Measurements from ENCODE around the gene PHF12.
A peak's percentile ranks its signal among the peaks of the same experiment; 100 is the strongest.
"Not testable (repeated sequence)": the region's sequence is repeated elsewhere in the genome, so short reads cannot be mapped to it uniquely, and the experiment has no call there.

The PHF12 gene

DNA sequence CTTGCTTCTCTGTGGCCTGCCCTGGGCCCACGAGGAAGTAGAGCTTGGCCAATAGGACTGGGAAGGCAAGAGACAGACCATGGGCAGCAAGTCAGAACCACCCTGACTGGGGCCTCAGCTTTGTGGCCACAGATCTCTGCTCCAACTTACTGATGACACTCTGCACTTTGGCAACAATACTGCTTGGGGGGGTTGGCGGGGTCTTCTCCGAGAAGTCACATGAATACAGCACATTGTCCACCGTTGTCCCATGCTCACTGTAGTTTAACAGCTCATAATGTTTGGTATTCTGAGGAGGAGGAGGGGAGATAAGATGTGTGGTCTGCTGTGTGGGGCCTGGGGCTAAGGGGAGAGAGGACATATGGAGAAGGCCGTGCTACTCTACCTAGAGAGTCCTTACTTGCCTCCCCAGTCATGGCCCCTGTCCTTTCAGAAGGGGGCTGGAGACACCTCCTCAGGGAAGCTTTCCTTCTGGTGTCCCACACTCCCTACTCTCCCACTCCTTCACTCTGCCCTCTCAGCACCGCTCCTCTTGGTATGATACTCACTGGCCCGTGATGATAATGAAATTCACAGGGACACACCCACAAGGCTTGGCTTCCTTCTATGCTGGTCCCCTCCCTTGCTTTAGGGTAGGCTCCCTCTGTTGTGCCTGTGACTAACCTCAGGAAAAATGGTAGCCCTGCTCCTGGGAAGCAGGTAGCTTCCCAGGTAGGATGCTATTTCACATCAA is 44.4 kb downstream of the PHF12 start:
- DNase-seq: peak in 2 of 58 donors; percentile 18 to 70

DNA sequence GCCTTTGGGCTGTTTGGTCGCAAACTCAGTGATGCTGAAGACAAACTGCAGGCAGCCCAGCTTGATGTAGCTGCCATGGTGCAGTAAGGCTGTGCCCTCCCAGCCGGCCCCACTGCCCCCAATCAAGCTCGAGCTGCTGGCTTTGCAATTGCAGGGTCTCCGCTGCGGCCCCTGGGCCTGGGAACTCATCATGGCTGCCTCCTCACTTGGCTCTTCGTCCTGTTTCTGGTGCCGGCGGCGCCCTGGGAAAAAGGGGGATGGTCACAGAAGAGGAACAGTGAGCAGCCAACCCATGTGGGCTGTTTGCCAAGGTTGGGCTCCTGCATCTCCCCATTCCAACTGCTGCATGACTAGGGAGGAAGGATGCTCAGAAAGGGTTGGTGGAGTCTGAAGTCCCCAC is 45.0 kb downstream of the PHF12 start:
- DNase-seq: peak in 5 of 58 donors; percentile 1 to 70 (median 19)

DNA sequence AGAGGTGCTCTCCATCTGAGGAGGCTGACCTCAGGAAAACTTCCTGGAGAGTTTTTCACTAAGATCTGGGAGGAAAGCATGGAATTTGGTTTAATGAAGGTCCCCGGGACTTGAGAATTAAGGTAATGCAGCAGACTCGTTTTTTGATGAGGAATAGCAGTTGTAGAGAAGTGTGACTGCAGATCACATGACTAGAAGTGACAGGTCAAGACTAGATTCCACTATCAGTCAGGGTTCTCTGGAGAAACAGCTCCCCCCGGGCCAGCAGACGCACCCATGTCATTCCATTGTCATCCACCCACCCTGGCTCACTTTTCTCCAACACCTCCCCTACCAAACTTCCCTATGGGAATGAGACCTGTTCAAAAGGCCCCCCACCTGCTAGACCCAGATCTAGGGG is 46.5 kb downstream of the PHF12 start:
- no peak for DNase-seq

DNA sequence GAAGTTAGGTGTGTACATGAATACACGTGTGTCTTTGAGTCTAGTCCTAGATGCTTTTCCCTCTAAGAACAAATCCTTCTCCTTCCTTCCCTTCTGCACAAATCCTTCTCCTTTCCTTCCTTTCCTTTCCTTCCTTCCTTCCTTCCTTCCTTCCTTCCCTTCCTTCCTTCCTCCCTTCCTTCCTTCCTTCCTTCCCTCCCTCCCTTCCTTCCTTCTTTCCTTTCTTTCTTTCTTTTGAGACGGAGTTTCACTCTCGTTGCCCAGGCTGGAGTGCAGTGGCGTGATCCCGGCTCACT is 47.8 kb downstream of the PHF12 start:
- DNase-seq: not testable (repeated sequence)

DNA sequence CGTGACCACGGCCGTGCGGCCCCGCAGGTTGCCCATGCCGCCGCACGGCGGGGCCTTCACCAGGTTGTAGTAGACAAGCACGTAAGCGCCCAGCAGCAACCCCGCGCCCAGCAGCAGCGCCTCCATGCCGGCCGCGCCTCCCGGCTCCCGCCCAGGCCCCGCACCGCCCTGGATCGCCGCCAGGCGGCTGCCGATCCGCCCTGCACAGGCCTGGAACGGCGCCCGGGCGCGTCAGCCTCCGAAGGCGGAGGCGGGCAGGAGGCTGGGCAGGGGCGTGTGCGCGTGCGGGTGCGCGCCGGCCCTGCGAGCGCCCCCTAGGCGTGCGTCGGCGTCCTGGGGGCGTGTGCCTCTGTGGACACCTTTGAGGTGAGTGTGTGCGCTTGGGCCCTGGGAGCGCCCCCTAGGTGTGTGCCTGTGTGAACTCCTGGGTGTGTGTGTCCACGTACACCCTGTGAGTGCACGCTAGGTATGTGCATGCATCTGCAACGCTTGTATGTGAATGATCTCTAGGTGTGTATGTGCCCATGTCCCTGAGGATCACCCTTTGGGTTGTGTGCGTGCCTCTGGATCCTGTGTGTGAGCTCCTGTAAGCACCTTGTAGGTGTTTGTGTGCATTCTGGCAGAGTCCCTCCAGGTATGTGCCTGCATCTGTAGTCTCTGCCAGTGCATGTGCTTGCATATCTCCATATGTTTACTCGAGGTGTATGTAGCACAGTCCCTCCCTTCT is 48.3 kb downstream of the PHF12 start, which contains the start of gene DHRS13:
DHRS13 (minus strand) TSS at position 261 of the 727 bp plus-strand sequence; CDS start at position 126, 135 bp downstream.
- peak in 55 of 58 donors; percentile 13 to 91 (median 72) for DNase-seq

DNA sequence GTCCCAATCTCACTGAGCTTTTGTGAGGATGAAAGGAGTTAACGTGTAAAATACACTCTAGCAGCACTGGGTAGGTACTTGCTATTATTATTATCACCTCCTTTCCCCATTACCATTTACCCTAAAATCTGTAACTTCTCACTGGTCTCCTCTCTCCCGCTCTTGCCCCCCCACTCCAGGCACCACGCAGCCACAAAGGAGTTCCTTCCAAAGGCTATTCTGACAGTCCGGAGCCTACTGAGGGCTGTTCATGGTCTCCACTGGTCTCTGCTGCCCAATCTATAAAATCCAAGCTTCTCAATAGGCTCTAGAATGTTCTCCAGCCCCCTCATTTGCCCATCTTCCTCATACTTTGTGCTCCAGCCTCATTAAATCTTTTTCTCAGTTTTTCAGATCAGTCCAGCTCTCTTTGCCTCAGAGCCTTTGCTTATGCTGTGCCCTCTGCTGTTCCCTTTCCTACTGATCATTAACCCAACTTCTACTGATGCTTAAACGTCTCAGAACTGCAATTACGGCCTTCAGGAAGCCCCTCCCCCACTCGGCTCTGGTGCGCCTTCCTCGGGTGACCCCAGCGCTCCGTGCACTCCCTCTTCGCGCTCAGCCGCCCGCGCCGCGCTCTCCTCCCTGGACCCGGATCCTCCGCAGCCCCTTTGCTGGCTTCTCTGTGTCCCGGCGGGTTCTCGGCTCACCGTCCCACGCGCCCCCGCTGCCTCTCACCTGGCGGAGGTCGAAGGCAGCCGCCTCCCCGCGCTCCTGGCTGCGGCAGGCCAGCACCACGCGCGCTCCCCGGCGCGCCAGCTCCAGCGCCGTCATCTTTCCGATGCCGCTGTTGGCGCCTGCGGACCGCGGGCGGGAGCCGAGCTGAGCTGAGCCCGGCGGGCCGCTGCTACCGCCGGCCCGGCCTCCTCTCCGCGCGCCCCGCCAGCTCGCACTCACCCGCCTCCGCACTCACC is 49.2 kb downstream of the PHF12 start:
- peak in 12 of 58 donors; percentile 41 to 62 (median 53) for DNase-seq

DNA sequence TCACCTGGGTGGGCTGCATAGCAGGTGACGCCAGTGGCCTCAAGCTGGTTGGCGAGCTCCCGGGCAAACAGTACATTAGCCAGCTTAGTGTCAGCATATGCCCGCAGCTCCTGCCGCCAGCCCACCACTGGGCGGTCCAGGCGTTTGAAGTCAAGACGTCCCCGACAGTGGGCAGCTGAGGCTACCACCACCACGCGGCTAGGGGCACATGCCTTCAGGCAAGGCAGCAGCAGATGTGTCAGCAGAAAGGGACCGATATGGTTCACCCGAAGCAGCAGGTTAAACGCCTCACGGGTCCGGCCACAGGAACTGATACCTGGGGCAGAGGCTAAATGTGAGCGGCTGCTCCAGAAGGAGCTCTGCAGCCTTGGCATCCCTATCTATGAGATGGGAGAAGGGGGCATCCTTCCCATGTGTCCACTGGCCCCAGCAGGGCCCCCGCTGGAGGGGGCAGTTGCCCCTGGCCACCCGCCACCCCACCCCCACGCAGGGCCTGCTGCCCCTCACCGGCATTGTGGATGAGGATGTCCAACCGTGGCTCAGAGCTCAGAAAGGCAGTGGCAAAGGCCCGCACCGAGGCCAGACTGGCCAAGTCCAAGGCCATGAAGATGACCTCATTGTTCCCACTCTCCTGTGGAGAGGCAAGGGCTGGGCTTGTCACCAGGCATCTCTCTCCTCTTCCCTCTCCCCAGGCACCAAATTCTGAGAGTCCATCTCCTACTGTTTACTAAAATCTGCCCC is 50.2 kb downstream of the PHF12 start:
- no peak for DNase-seq

DNA sequence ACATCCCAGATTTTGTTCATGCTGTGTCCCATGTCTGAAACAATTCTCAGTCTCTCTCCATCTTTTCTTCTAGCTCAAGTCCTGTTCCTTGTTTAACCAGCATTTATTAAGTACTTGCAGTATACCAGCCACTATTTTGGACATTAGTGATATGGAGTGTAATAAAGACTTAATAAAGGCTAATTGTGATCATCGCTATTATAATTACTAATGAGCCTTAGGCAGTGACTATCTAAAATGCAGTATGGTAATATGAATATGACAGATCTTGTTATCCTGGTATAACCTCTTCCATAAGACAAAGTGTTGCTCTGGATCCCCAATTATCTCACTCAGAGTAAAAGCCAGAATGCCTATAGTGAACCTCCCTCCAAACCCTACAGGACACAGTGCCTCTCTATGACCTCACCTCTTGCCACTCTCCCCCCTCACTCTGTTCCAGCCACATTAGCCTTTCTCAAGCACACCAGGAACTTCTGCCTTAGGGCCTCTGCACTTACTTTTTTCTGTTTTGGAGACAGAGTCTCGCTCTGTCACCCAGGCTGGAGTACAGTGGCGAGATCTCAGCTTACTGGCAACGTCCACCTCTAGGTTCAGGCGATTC is 52.0 kb downstream of the PHF12 start:
- no peak for DNase-seq

DNA sequence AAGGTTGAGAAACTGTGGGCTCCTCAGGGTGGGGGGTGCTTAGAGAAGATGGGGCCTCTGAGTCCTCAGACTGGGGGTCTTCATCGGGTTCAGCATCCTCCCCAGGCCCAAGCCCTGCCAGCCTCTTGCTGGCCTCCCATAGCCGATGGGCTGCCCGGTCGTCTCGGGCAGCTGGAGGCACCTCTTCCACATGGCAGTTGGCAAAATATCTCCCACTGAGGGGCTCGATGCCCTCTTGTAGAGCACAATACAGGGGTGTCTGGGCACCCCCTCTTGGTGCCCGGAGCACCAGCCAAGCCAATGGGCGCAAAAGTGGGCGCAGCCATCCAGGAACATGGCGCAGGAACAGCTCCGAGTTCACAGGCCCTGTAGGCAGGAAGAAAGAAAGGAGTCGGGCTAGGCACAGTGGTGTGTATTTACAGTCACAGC is 52.8 kb downstream of the PHF12 start:
- DNase-seq: no peak

DNA sequence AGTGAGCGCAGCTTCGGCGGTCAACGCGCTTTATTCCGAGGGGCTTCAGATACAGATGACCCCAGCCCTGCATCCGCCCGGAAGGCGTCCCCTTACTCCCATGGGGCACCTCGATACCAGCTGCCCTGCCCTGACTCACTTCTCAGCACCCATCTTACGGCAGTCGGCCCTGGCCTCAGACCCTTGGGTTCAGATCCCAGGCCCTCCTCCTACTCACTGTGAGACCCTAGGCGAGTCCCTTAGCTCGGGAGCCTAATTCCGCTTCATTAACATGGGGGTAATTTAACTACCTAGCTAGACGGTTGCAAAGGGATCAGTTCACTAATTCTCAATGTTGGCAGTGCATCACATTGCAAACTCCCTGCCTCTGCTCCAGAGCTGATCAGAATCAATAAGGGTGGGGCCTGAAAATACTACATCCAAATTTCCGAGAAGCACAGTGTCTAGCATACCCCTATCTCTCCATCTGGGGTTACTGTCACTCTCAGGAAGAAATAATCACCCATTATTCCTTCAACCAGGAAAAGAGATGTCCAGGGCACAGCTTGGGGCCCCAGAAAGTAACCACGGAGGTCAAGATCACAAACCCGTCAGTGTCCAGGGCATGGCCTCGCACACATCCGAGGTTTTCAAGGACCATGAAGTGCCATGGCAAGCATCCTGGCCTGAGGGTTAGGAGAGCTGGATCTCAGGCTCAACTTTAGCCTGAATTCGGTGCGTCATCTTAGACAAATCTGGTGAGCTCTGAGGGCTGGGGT is 53.4 kb downstream of the PHF12 start:
- DNase-seq: peak in 2 of 58 donors; percentile 20 to 64

DNA sequence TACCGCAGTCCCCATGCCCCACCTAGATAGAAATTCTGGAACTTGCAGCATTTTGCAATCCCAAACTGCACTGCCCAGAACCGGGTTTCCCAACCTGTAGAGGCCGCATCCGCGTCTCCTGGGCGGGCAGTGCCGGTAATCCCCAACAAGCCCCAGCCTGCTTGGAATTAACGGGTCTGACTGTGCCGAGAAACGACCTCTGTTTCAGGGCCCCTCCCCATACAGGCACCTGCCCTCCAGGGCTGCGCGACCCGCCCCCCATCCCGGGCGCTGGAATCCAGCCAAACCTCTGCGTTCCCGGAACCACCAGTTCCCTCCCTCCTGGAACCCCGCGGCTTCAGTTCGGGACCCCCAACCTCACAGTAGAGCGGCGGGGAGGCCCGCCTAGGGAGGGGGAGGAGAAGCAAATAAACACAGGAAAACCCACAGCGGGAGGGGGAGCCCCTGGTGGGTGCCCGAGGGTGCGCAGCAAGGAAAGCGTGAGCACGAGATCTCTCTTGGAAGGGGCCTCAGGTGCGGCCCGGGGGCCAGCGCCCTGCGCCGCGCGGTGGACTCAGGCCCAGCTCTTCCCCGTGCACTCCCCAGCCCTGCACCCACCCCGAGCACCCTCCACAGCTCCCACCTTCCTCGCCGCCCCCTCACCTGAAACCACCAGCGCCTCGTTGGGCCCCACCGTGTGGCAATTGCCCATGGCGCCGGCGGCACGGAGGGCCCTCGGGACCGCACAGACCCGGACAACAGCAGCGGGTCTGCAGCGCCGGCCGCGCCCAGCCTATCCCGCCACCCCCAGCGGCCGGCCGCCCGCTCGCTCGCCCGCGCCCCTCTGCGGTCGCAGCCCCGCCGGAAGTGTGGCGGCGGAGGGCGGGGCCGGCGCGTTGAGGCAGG is 54.2 kb downstream of the PHF12 start, which contains the start of gene FLOT2:
FLOT2 (minus strand) TSS at position 850 of the 885 bp plus-strand sequence; CDS start at position 691, 159 bp downstream.
- peak in 44 of 58 donors; percentile 7 to 78 (median 47) for DNase-seq

DNA sequence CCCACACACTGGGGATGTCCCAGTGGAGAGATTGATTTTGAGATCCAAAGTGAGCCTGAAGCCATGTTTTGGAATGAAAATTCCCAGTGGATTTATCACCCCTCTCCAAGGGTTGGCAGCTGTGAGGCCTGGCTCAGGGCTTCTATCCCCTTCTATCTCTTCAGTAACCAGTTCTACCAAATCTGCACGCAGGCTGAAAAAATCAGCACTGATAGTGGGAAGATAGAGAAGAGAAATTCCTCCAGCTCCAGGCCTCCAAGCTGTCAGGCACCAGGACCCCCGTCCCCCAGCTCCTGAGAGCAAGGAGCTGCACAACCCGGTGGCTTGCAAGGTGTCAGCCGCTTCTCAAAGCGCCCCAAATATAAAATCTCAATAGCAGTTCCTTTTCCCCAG is 54.8 kb downstream of the PHF12 start:
- no peak for DNase-seq

DNA sequence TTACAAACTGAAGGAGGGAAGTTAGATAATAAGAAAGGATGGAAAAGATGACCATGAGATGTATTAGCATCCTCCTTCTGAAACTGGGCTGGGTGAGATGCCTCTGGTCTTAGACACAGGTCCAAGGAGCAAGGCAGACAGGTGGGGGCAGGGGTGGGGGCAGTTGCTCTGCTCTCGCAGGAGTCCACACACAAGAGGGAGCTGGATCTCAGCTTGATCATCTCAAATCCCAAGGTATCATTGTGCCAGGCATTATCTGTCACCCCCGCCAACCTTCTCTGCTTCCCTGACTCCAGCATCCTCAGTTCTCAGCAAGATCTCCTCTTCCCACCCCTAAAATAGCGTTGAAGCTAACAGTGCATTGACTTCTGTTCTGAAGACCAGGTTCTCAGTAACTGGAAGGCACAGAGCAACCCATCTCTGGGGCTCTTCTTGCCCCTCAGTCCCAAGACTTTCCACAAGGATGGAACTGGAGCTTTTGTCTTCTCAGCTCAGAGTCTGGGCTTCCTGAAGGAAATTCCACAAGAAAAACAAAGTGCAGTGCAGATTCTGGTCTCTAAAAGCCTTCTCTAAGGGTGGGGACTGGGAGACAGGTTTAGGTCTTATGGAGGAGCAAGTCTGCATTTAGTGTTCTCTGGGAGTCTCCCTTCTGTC is 55.4 kb downstream of the PHF12 start:
- no peak for DNase-seq

DNA sequence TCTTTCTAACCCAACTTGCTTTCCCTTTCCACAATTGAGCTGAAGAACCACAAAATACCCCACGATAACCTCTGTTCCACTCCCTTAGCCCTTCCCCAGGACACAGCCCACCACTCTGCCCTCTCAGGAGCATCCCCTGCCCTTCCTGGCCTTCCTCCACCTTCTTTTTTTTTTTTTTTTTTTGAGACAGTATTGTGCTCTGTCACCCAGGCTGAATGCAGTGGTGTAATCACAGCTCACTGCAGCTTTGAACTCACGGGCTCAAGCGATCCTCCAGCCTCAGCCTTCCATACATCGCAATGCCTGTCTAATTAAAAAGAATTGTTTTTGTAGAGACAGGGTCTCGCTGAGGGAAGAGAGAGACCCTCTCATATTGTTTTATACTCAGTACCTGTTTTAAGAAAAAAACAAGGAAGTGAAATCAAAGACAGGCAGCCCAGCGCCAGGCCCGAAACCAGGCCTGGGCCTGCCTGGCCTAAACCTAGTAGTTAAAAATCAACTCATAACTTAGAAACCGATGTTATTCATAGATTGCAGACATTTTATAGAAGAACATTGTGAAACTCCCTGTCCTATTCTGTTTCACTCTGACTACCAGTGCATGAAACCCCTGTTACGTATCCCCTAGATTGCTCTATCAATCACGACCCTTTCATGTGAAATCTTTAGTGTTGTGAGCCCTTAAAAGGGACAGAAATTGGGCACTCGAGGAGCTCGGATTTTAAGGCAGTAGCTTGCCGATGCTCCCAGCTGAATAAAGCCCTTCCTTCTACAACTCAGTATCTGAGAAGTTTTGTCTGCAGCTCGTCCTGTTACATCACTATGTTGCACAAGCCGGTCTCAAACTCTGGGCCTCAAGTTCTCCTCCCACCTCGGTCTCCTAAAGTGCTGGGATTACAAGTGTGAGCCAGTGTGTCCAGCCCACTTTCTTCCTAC is 57.8 kb downstream of the PHF12 start:
- DNase-seq: not testable (repeated sequence)

DNA sequence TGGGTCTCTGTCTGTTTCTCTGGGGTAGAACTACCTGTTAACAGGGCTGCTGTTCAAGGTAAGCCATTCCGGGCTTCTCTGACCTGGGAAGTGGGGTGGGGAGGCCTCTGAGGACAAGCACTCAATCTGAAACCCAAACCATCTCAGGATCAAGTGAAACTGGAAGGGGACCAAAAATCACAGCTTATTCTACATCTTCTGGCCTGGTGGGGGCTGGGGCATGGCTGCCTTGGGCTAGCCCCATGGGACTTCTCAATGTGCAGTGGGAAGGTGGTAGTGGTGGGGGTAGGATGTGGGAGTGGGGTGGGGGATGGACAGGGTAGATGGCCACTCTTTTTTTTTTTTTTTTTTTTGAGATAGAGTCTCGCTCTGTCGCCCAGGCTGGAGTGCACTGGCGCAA is 59.3 kb downstream of the PHF12 start:
- DNase-seq: no peak

DNA sequence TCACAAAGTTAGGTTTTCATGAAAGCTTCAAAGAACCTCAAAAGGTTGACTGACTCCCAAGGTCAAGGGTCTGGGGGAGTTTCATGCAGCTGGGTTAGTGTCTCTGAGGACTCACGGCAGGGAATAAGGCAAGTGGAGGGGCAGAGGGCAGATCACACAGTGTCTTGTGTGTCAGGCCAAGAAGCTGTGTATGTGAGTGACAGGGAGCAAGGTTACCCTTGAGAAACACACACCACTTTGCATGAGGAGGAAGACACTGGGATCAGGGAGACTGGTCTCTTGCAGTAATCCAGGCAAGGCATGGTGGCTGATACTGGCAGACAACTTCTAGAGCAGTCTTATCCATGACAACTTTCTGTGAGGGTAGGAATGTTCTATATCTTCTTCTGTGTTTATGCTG is 60.1 kb downstream of the PHF12 start:
- DNase-seq: no peak

DNA sequence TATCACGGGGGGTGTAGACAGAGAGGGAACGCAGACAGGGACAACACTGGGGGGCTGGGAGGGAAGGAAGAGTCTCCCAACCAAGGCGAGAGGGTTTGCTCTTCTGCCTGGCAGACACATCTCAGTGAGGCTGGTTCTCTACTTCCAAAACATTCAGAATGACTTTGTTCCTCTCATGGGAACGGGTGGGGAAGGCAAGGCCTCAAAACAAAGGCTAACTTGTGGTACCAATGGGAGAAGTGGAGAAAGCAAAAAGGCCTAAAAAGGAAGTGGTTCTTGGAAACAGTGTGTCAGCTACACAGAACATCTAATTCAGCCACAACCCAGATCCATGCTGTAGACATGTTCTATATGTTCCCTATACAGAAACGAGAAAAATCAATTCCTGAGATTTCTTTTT is 61.3 kb downstream of the PHF12 start:
- DNase-seq: no peak
